HEK293T (cell line): ENCODE data around the gene LLCFC1.

Source experiments
- CTCF ChIA-PET: fragments of 350-600 bp; formaldehyde crosslinking; extraction: SDS; loops from one replicate; lab custom pipeline; 2021; ENCODE audit warnings: antibody characterized with exemption, inconsistent platforms; lab: Yijun Ruan, JAX
- POLR2A ChIA-PET: fragments of 350-600 bp; formaldehyde crosslinking; extraction: SDS; loops from one replicate; lab custom pipeline; 2020; ENCODE audit warnings: antibody characterized with exemption, inconsistent platforms; lab: Yijun Ruan, JAX
- DNase-seq: peaks from one replicate; pipeline ENCODE4 v3.0.0; 2012; ENCODE audit warnings: mixed read lengths; ENCODE audit errors: extremely low spot score
- ARNT ChIP-seq: fragments of 450-650 bp; IDR thresholded peaks from 2 replicates; pipeline ENCODE4 v1.6.1; 2017; ENCODE audit warnings: mild to moderate bottlenecking
- BHLHE40 ChIP-seq: fragments of 450-650 bp; IDR thresholded peaks from 2 replicates; pipeline ENCODE4 v1.6.1; 2016; ENCODE audit warnings: mild to moderate bottlenecking, moderate library complexity, borderline replicate concordance
- CTBP1 ChIP-seq: fragments of 450-650 bp; IDR thresholded peaks from 2 replicates; pipeline ENCODE4 v1.6.1; 2016; ENCODE audit warnings: borderline replicate concordance
- ELF4 ChIP-seq: fragments of 450-650 bp; IDR thresholded peaks from 2 replicates; pipeline ENCODE4 v1.6.1; 2017; ENCODE audit warnings: antibody characterized with exemption
- FOXA1 ChIP-seq: fragments of 450-650 bp; IDR thresholded peaks from 2 replicates; pipeline ENCODE4 v1.6.1; 2016; ENCODE audit warnings: mild to moderate bottlenecking
- FOXK2 ChIP-seq: fragments of 450-650 bp; IDR thresholded peaks from 2 replicates; pipeline ENCODE4 v1.6.1; 2016; ENCODE audit warnings: mild to moderate bottlenecking
- FOXM1 ChIP-seq: fragments of 450-650 bp; IDR thresholded peaks from 2 replicates; pipeline ENCODE4 v1.6.1; 2017; ENCODE audit warnings: mild to moderate bottlenecking, borderline replicate concordance
- HDGF ChIP-seq: fragments of 450-650 bp; IDR thresholded peaks from 2 replicates; pipeline ENCODE4 v1.6.1; 2017; ENCODE audit warnings: antibody characterized with exemption, borderline replicate concordance
- L3MBTL2 ChIP-seq: fragments of 450-650 bp; conservative IDR thresholded peaks from 2 replicates; pipeline ENCODE4 v1.6.1; 2016; ENCODE audit warnings: mild to moderate bottlenecking
- LEF1 ChIP-seq: fragments of 450-650 bp; IDR thresholded peaks from 2 replicates; pipeline ENCODE4 v1.6.1; 2017; ENCODE audit warnings: mild to moderate bottlenecking, borderline replicate concordance
- NFRKB ChIP-seq: fragments of 450-650 bp; IDR thresholded peaks from 2 replicates; pipeline ENCODE4 v1.6.1; 2016; ENCODE audit warnings: mild to moderate bottlenecking, moderate library complexity
- SP1 ChIP-seq: fragments of 450-650 bp; IDR thresholded peaks from 2 replicates; pipeline ENCODE4 v1.6.1; 2017
- SUZ12 ChIP-seq: fragments of 450-650 bp; IDR thresholded peaks from 2 replicates; pipeline ENCODE4 v1.6.1; 2016; ENCODE audit warnings: mild to moderate bottlenecking
- TARDBP ChIP-seq: fragments of 450-650 bp; IDR thresholded peaks from 2 replicates; pipeline ENCODE4 v1.6.1; 2016
- ZNF384 ChIP-seq: fragments of 450-650 bp; IDR thresholded peaks from 2 replicates; pipeline ENCODE4 v1.6.1; 2016
- TF ChIP-seq, protein P1 (sequence below): fragments of 450-650 bp; IDR thresholded peaks from 2 replicates; pipeline ENCODE4 v1.6.1; 2016

The LLCFC1 gene

GRCh38 chr7:142908921-142909890 lies 30.1 kb upstream of the LLCFC1 start:
- CTCF ChIA-PET: no interaction called here
- DNase-seq: peak; percentile 43
- POLR2A ChIA-PET: no interaction called here
- TF ChIP-seq BHLHE40: no peak

DNA sequence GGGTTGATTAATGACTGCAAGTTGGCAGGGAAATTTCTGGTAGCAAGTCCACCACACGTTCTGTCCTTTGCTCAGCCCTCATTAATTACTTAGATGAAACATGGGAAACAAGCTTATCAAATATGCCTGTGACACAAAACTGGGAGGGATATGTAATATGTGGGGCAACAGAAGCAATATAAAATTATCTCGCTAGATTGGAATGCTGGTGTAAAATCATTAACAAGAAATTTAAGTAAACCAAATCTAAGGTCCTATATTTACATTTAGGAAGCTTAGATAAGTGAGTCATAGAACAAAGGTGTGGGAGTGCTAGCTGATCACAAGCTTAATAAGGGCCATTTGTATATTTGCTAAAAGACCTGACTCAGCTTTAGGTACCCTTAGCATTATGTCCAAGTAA lies 29.3 kb upstream of the LLCFC1 start:
- ChIA-PET CTCF (no interaction called here), POLR2A (no interaction called here)
- no peak for DNase-seq
- TF ChIP-seq NFRKB (no peak), L3MBTL2 (no peak), ARNT (no peak)

- CTCF ChIA-PET: no interaction called here
- no peak for TF ChIP-seq NFRKB
- TF ChIP-seq CTBP1: no peak
- TF ChIP-seq HDGF: no peak
- no peak for TF ChIP-seq ELF4
- TF ChIP-seq L3MBTL2: no peak
- no peak for TF ChIP-seq FOXK2
- no peak for TF ChIP-seq LEF1
- TF ChIP-seq BHLHE40: no peak
- no peak for TF ChIP-seq SP1
- TF ChIP-seq ARNT: no peak
- no peak for TF ChIP-seq FOXM1
- DNase-seq: no peak
- POLR2A ChIA-PET: no interaction called here
Measured at GRCh38 chr7:142910481-142910880, 28.8 kb upstream of the LLCFC1 start.

GRCh38 chr7:142913051-142913450 lies 26.2 kb upstream of the LLCFC1 start:
- TF ChIP-seq FOXA1 (no peak), BHLHE40 (no peak), ELF4 (no peak), NFRKB (no peak), SUZ12 (no peak), HDGF (no peak)
- TF ChIP-seq, protein P1, sequence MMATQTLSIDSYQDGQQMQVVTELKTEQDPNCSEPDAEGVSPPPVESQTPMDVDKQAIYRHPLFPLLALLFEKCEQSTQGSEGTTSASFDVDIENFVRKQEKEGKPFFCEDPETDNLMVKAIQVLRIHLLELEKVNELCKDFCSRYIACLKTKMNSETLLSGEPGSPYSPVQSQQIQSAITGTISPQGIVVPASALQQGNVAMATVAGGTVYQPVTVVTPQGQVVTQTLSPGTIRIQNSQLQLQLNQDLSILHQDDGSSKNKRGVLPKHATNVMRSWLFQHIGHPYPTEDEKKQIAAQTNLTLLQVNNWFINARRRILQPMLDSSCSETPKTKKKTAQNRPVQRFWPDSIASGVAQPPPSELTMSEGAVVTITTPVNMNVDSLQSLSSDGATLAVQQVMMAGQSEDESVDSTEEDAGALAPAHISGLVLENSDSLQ: no peak
- ChIA-PET POLR2A (no interaction called here), CTCF (no interaction called here)
- DNase-seq: no peak

- no peak for DNase-seq
- TF ChIP-seq NFRKB (no peak), HDGF (no peak), LEF1 (no peak), BHLHE40 (no peak), FOXA1 (no peak), L3MBTL2 (no peak), TARDBP (no peak), ELF4 (no peak), ARNT (no peak), SUZ12 (no peak), CTBP1 (no peak), SP1 (no peak), ZNF384 (no peak), FOXK2 (no peak), FOXM1 (no peak)
- TF ChIP-seq, protein P1: no peak
- CTCF ChIA-PET: no interaction called here
- POLR2A ChIA-PET: no interaction called here
Measured at GRCh38 chr7:142913566-142913965, 25.7 kb upstream of the LLCFC1 start.

- ChIA-PET POLR2A (no interaction called here), CTCF (no interaction called here)
- no peak for DNase-seq
- TF ChIP-seq ELF4 (no peak), CTBP1 (no peak), SUZ12 (no peak), BHLHE40 (no peak), LEF1 (no peak), FOXM1 (no peak), TARDBP (no peak), ZNF384 (no peak), HDGF (no peak), ARNT (no peak), NFRKB (no peak), SP1 (no peak), FOXA1 (no peak), FOXK2 (no peak), L3MBTL2 (no peak)
- TF ChIP-seq, protein P1: no peak
Measured at GRCh38 chr7:142914121-142914520, 25.2 kb upstream of the LLCFC1 start.
